ENCODE measurements around the gene C5orf63. TPM values are rescaled to one million over a fixed set of nuclear protein-coding genes. Genes with fewer than 3 reads are reported as not detected.

C5orf63 gene
- total and polyA plus RNA-seq, 2 of the 8 experiments (the other 6 are each of a cell fraction or from before 2014, with no cell fraction given) = 0.67 to 0.71 TPM

GRCh38 chr5:127098241-127098640 lies 24.9 kb upstream of the C5orf63 start:
- Histone ChIP-seq H3K4me2 (ENCODE audit: insufficient read depth in 1 of 2, low read depth in 2 of 2, low read length in 2 of 2) (no peak overlapping the region), H2BK120ac (replicated peaks; ENCODE audit: low read depth, low read length) (no peak overlapping the region), H3K9me3 (ENCODE audit: insufficient read depth in 2 of 2, low read depth in 1 of 2, low read length in 1 of 2) (no peaks in the 10 kb centered on the region), H3K79me1 (ENCODE audit: low read depth, low read length) (no peaks in the 10 kb centered on the region), H3K4me1 (replicated peaks in 1 of 4; ENCODE audit: control insufficient read depth in 3 of 4, insufficient read depth in 4 of 4, low read length in 3 of 4) (peaks cover 0 to 11% (median 7%) of the 10 kb centered on the region in 4 experiments; a peak in 6 of 7 replicates), H3K27me3 (replicated peaks in 1 of 4; ENCODE audit: control insufficient read depth in 3 of 4, extremely low read depth in 1 of 4, insufficient read depth in 3 of 4, low read length in 3 of 4) (no peaks in the 10 kb centered on the region), H3K4me3 (ENCODE audit: extremely low read depth in 1 of 4, insufficient read depth in 2 of 4, low read depth in 3 of 4, low read length in 4 of 4) (no peak overlapping the region), H3K14ac (ENCODE audit: insufficient read length) (no peak overlapping the region), H2BK20ac (ENCODE audit: low read length) (no peak overlapping the region), H4K8ac (ENCODE audit: extremely low read depth, insufficient read depth, low read length) (no peak overlapping the region), H3K79me2 (ENCODE audit: control insufficient read depth in 1 of 2, insufficient read depth in 2 of 2, low read length in 2 of 2) (no peaks in the 10 kb centered on the region), H3K23me2 (ENCODE audit: low read depth, low read length) (no peaks in the 10 kb centered on the region), H2AFZ (ENCODE audit: low read length) (no peak overlapping the region), H3K23ac (ENCODE audit: insufficient read length) (no peak overlapping the region), H3K18ac (ENCODE audit: extremely low read depth, low read length) (no peak overlapping the region; the same call in 1 of the 2 replicates), H4K5ac (ENCODE audit: insufficient read length, low read depth, low read length) (no peak overlapping the region), H3K27ac (ENCODE audit: low read depth, low read length) (no peak overlapping the region), H2BK12ac (ENCODE audit: low read depth, low read length) (no peak overlapping the region), H3K56ac (replicated peaks; ENCODE audit: insufficient read length, low read depth, low read length) (no peak overlapping the region), H4K91ac (replicated peaks; ENCODE audit: insufficient read length, low read length) (no peak overlapping the region), H3K4ac (replicated peaks; ENCODE audit: insufficient read length, low read depth, low read length) (no peak overlapping the region), H4K20me1 (replicated peaks in 1 of 2; ENCODE audit: control insufficient read depth in 1 of 2, insufficient read depth in 2 of 2, low read length in 2 of 2) (no peaks in the 10 kb centered on the region), H3K36me3 (ENCODE audit: control insufficient read depth in 2 of 4, insufficient read depth in 4 of 4, low read length in 3 of 4) (no peaks in the 10 kb centered on the region), H2AK5ac (ENCODE audit: low read depth, low read length) (no peak overlapping the region), H2BK15ac (ENCODE audit: low read length) (0 out of 2 replicates have a peak overlapping the region, but pooled peaks have one; percentile 65), H2BK5ac (ENCODE audit: low read depth, low read length) (no peak overlapping the region), H3K9ac (replicated peaks in 1 of 4; ENCODE audit: extremely low read depth in 1 of 4, low read depth in 3 of 4, low read length in 3 of 4) (no peak overlapping the region)
- FAIRE-seq (no peak), DNase-seq (ENCODE audit: low read depth in 1 of 2, low spot score in 2 of 2) (no peak)
- ChIA-PET CTCF (ENCODE audit: partially characterized antibody) (no interaction called here), POLR2A (ENCODE audit: partially characterized antibody) (no interaction called here)
- WGBS, 2 experiments (ENCODE audit: extremely low coverage in 1 of 2, insufficient coverage in 1 of 2, insufficient read length in 1 of 2, insufficient replicate concordance in 2 of 2, low coverage in 1 of 2, low lambda C conversion rate in 2 of 2, missing lambda C conversion rate in 1 of 2) = 88% methylated on average over 3 of the region's 3 CpGs; no CpG with 5 or more reads in 1 of the 2 experiments
- TF ChIP-seq SAP30 (IDR thresholded peaks at IDR 0.05; ENCODE audit: insufficient read depth, insufficient replicate concordance, low read length) (no peak), TBP (IDR thresholded peaks at IDR 0.05; ENCODE audit: low read depth, low read length) (no peak), SIN3A (conservative IDR thresholded peaks at IDR 0.05 in 1 of 2, IDR thresholded peaks at IDR 0.05 in 1 of 2; ENCODE audit: low read depth in 1 of 2, low read length in 2 of 2) (no peak), KDM4A (IDR thresholded peaks at IDR 0.05; ENCODE audit: low read depth, low read length, severe bottlenecking) (no peak), POLR2AphosphoS5 (IDR thresholded peaks at IDR 0.05; ENCODE audit: low read depth, low read length) (no peak), RFX5 (IDR thresholded peaks at IDR 0.05; ENCODE audit: borderline replicate concordance, low read depth, low read length) (no peak), BCL11A (IDR thresholded peaks at IDR 0.05; ENCODE audit: low read depth in 2 of 2, low read length in 2 of 2) (no peak), JUND (IDR thresholded peaks at IDR 0.05; ENCODE audit: low read length) (no peak), POU5F1 (IDR thresholded peaks at IDR 0.05; ENCODE audit: low read depth, low read length) (no peak), ZNF274 (IDR thresholded peaks at IDR 0.05; ENCODE audit: borderline replicate concordance, extremely low read depth, low read length) (no peak), CTBP2 (IDR thresholded peaks at IDR 0.05; ENCODE audit: borderline replicate concordance, insufficient read depth, insufficient read length, low read length) (no peak), ATF2 (IDR thresholded peaks at IDR 0.05; ENCODE audit: low read length) (no peak), SIX5 (IDR thresholded peaks at IDR 0.05; ENCODE audit: low read depth, low read length) (no peak)

Measured in H1 (cell line).